Suppressor macrophage treated with lipopolysaccharide for 1 hour (primary cell): ENCODE data around the gene IPO8.
A peak's percentile ranks its signal among the peaks of the same experiment; 100 is the strongest.
"Not testable (repeated sequence)": the region's sequence is repeated elsewhere in the genome, so short reads cannot be mapped to it uniquely, and the experiment has no call there.

ENCODE experiments used
- DNase-seq, 3 donors: peaks; one replicate each; pipeline ENCODE4 v3.0.0-alpha.2; 2020 to 2022

The IPO8 gene

DNA sequence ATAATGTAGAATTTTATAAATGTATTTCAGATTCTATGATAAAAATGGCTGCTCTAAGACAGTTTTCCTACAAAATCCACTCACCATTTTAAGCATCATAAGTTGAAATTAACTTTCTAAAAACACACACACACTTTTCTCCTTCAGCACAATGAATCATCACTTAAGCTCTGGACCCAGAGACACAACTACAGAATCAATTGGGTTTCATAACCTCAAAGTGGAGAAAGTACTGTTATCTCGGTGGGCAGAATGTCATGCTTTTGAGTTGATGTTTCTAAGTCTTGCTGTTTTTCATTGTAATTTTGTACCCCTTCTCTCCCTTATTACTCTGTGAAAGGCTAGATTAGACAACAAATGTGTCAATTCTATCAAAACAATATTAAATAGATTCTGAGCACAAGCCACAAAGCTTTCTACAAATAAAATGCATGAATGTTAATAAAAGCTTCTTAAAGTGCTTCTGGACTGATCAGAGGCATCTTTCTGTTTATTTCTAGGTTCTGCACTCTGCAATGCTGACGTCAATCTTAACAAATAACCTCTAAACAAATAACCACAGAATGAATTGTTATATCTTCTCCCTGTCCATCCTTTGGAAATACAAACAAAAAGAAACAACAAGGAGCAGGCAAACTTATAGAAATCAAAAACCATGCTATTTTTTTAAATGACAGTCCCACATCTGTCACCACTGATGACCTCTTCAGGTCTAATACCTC is 8.2 kb downstream of the IPO8 start:
- no peak for DNase-seq

DNA sequence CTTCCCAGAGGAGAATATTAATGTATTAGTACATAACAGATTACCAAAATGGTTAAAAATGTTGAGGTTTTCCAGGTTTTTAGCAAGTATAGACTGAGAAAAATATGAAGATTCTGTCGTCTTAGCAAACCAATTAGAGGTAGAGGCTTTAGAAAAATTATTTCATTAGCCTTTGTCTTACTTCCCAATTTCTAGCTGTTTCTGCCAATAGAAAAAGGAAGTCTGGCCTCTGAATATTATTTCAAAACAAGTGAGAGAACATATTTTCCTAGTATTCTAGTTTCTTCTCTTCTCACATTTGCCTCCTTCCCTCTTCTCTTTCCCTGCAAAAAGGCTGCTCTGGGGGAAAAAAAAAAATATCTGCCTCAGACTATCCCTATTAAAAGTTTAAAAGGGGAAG is 16.4 kb downstream of the IPO8 start:
- DNase-seq: peak; percentile 3 to 52 (median 50)

DNA sequence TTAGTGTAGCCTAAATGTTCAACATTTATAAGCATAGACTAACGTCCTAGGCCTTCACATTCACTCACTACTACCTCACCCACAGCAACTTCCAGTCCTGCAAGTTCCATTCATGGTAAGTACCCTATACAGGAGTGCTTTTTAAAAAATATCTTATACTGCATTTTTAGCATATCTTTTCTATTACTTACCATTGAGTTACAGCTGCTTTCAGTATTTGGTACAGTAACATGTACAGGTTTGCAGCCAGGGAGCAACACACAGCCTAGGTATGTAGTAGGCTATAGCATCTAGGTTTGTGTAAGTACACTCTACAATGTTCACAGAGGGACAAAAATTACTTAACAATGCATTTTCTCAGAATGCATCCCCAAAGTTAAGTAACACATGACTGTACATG is 17.4 kb downstream of the IPO8 start:
- DNase-seq: no peak

DNA sequence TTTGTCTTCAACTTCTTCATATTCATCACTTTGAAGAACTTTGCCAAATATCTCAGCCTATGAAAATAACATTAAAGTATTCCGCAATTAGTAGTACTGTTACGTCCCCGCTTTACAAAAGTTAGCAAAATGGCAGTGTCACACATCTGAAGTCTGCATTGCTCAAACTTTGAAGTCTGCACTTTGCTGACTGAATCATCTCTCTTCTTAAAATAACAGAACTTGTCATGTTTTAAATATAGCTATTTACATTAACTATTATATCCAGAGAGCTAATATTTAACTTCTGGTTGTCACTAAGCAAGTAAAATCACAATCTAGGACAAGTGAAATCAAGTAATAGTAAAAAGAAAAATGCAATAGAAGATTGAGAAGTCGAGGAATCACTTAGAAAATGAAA is 34.5 kb downstream of the IPO8 start:
- DNase-seq: no peak

DNA sequence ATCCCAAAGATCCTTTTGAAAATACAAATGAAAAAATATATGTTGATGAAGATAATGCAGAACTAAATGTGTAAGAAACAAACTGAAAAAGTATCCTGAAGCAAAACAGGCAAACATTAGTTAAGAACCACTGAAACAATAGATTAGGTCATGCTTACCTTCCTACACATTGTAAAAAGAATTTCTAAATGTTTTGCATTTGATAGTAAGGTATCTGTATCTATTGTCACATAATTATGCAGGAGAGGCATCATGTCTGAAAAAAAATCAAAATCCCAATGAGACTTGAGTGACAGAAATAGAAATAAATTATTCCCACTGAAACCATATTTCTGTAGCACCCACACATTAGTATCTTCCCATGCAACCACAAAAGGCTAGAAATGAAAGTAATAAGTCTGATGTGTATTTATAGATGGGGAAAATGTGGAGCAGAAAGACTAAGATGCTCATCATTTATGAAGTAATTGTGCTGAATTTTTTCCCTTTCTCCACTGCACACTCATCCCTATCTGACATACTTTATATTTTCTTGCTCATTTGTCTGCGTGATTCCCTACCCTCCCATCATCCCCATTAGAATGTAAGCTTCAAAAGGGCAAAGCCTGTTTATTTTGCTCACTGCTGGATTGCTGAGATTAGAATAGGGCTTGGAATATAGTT is 43.5 kb downstream of the IPO8 start:
- DNase-seq: no peak

DNA sequence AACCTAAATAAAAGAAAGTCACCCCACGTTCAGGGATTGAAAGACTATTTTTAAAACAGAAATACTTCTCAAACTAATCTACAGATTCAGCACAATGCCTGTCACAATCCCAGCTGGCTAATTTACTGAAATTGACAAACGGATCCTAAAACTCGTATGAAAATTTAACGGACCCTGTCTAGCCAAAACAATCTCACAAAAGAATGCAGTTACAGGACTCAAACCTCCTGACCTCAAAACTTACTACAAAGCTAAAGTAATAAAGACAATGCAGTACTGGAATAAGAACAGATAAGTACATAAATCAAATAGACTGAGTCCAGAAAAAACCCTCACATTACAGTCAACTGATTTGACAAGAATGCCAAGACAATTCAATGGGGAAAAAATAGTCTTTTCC is 48.8 kb downstream of the IPO8 start:
- no peak for DNase-seq

DNA sequence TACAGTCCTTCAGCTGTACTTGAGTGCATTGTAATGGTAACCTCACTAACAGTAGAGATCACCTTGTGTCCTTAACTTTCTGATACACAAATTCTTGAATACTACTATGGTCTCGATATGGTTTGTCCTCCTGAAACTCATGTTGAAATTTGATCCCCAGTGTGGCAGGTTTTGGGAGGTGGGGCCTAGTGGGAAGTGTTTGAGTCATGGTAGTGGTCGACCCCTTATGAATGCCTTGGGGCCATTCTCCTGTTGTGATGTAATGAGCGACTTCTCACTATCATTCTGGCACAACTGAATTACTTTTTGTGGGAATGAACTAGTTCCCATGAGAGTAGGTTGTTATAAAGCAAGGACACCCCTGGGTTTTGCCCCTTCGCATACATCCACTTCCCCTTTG is 52.3 kb downstream of the IPO8 start:
- no peak for DNase-seq

DNA sequence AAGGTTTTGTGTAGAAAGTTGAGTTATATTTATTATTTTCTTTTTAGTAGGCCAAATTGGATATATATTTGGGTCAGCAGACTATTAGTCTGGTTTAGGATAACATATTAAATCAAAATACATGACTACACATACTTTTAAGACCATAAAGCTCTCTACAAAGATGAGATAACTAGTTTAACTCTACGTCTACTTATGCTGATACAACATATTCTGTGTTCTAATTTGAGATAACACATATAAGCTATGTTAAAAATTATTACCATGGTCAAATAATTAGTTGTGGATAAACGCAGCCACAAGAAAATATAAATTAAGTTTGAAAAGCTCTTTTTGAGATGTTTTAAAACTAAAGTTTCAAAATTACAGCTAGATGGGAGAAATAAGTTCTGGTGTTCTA is 55.3 kb downstream of the IPO8 start:
- no peak for DNase-seq

DNA sequence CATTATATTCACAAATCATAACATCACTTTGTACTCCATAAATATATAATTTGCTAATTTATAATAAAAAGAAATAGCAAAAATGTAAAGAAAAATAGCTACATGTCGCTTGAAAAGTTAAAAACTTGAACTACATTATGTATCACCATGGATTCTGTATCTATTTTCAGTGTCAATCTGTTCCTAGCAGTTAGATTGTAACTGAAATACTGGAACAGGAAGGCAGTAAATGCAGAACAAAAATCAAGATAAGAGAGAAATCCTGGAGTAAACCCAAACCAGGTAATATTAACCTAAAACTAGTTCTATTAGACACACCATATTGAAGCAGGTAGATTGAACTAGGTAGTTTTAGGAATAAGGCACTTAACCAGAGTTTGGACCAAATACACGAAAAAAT is 60.3 kb downstream of the IPO8 start:
- no peak for DNase-seq

DNA sequence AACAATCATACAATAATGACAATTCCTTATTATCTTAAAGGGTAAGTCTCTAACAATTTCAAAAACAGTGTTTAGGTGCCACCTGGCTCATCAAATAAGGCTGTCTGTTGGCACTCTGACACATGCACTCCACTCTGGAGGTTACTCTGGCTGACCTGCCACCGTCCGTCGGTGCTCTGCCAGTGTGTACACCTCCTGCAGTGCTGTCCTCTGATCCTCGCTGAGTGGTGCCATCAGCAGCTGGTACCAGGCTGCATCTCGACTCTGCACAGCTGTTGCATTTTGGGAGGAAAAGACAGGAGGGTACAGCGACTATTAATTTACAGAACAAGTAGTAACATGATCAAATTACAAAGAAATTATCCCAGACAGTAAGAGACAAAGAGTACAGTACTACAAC is 63.9 kb downstream of the IPO8 start:
- DNase-seq: no peak

DNA sequence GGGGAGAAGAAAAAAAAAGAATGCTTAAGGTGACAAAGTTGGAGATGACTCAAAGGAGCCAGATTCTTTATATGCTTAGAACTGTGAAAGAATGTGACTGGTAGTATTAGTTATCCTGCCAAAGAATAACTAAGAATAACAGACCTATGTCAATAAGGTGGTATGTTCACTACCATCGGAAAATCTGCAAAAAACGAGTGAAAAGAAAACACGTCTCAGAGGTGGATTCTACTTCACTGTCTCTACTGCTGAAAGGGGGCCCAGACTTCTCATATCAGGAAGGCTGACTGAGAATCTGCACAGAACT is 64.7 kb downstream of the IPO8 start:
- no peak for DNase-seq

DNA sequence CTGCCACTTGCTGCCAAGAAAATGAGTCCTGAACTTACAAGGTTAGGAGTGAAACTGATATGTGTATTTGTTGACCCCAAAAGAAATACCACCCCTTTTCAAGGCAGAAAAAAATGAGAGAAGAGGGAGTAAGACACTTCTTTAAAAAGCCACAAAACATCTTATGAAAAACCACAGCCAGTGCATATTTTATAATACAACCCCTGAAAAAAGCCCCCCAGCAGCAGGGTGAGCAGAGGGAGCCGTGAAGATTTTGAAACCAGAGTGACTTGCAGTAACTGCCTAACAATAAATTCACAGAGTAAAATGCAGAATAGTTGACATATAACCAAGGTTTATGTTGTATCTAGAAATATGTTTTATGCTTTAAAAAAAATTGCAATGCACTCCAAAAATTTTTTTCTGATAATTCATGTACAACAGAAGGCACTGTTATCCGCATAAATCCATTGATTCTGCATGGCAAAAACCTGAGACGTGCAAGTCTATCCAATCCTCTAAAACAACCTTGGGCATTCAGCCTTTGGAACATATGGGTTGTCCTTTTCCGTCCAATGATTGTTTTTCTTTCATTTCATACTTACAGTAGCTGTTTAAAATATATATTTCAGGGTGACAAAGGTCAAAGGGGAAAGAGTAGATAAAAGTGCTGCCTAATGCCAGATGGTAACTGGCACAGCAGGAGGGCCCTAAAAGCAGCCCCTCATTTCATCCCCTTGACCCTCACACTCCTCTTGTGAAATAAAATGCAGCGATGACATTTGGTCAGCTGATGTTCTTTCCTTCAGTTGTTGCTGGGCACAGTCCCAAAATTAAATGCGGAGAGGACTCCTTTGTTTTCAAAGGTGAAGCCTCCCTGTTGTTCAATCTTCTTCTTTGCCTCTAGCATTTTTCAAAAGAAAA is 65.3 kb downstream of the IPO8 start:
- DNase-seq: no peak

DNA sequence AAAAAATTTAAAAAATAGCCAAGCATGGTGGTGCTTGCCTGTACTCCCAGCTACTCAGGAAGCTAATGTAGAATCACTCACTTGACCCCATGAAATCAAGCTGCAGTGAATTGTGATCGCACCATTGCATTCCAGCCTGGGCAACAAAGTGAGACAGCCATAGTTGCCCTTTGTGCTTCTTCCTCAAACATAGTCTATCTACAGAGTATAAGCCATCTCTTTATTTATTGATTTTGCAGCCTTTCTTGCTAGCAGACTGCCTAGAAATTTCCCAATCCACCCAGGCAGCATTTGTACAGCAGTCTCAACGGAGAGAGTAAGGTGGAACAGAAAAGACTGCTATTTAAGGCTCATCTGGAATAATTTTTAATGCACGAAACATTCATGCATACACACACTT is 68.8 kb downstream of the IPO8 start:
- DNase-seq: no peak

DNA sequence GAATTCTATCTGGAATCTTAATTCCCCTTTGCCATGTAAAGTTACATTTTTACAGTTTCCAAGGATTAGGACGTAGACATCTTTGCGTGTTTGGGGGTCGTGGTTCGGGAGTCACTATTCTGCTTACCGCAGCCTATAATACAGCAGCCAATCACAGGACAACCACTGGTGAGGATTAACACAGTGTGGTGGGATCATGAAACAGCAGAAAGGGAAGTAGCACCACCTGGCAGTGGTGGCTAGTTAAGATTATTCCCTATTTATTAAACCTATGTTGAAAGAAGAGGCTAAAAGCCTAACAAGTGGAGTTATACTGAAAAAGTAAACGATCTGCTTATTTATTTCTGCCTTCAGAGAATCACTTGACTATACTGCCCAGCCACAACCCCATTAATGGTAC is 71.7 kb downstream of the IPO8 start:
- DNase-seq: no peak

DNA sequence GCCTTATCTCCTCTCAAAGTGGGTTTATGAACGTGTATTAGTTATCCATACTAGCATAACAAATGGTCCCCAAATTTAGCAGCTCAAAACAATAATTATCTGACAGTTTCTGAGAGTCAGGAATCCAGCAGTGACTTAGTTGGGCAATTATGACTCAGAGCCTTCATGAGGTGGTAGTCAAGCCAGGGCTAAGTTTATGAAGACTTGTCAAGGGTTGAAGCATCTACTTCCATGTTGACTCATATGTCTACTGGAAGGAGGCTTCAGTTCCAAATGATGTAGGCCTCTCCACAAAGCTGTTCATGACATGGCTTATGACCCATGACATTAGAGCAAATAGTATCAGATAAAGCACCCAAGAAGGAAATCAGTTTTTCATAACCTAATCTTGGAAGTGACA is 73.2 kb downstream of the IPO8 start:
- peak; percentile 2 to 18 (median 15) for DNase-seq

DNA sequence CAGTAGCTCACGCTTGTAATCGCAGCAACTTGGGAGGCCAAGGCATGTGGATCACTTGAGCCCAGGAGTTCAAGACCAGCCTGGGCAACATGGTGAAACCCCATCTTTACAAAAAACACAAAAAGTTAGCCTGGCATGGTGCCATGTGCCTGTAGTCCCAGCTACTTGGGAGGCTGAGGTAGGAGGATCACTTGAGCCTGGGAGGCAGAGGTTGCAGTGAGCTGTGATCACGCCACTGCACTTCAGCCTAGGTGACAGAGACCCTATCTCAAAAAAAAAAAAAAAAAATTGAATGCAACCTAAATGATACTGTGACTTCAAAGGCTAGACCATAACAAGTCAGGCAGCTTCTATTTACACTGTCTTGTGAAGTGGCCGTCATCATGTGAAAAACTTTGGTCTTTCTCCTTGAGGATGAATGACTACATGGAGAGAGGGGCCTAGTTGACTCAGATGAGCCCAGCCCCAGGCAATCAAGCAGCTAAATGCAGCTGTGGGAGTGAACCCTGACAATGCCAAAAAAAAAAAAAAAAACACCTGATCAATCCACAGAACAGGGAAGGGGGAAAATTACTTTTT is 73.9 kb downstream of the IPO8 start:
- not testable (repeated sequence) for DNase-seq

DNA sequence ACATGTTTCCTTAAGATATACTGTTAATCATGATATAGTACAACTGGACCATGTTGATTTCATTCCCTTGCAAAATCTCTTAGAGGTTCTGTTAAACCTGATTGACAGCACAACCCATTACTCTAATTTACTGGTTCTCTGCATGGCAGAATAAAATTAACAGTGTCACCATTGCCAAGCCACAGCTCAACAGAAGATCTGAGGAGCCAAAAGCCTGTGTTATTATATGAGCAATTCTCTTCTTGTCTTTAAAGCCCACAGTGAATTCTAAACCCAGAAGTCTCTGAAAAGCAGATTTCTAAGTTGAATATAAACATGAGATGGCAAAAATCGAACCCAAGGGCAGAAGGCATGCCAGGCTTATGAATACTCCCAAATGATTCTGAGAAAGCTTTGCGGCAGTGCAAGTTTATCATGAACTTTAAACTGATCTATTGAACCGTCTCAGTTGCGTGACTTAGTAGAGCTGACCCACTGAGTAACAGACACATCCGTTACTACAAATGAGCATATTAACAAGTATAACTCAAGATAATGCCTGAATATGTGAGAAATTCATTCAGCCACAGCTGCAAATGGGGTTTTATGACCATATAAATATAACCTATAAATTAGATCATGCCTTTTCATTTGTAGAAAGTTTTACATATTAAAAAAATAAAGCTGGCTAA is 78.2 kb downstream of the IPO8 start:
- DNase-seq: no peak

DNA sequence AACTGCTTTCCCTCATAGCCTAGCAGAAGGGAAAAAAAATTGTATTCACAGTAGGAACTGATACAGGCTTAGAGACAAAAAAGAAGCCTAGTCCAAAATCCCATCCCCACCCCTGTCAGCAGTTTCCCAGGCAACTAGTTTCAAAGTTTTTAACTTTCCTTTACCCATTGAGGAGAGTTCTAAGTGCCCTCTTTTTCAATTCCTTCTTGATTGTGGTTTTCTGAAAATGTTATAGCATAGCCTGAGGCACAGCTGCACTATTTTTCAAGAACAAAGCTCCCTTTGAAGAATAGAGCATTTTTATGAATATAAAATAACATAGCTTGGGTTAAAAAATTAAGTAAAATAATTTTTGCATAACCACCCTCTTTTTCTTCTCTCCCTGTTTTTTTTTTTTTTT is 81.6 kb downstream of the IPO8 start:
- DNase-seq: no peak

DNA sequence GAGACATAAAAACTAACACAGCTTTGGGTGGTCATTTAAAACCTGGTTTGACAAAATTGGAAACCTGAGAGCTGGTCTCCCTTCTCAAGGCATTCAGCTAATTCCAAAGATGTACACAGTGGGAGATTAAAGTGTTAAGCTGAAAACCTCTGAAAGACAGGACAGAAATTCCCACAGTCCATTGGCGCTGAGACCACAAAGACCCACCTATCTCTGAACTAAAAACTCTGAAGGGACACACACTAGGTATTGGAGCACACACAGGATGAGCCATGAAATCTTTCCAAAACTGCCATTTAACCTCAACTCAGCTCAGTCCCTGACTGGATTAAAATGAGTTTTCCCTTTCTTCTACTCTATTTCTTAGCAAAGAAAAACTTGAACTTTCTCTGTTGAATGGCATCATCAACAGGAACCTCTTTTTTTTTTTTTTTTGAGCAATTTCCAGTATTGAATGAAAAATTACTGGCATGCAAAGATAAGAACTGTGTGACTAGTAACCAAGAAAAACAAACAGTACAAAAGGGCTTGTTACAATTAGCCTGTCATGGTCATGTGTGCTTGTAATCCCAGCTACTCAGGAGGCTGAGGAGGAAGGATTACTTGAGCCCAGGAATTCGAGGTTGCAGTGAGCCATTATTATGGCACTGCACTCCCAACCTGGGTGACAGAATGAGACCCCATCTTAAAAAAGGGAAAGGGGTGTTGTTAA is 82.4 kb downstream of the IPO8 start:
- DNase-seq: no peak

DNA sequence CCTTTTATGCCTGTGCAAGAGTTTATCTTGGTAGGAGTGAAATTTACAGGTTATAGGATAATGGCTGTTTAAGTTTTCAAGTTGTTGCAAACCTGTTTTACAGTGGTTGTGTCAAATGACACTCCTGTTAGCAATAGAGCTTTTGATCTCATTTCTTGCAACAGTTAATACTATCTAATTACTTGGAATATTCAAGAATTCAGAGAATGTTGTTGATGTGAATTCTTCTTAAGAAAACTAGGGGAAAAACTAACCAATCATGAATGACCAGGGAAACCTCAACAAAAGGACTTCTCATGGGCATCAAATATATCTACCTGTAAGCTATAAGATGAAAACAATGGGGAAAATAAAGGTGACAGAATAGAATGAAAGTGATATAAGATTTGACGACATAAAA is 85.0 kb downstream of the IPO8 start:
- no peak for DNase-seq

DNA sequence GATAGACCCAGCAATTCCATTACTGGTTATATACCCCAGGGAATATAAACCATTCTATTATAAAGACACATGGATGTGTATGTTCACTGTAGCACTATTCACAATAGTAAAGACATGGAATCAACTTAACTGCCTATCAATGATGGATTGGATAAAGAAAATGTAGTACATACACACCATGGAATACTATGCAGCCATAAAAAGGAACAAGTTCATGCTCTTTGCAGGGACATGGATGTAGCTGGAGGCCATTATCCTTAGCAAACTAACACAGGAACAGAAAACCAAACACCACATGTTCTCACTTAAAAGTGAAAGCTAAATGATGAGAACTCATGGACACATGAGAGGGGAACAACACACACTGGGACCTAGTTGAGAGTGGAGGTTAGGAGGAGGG is 85.8 kb downstream of the IPO8 start:
- not testable (repeated sequence) for DNase-seq

DNA sequence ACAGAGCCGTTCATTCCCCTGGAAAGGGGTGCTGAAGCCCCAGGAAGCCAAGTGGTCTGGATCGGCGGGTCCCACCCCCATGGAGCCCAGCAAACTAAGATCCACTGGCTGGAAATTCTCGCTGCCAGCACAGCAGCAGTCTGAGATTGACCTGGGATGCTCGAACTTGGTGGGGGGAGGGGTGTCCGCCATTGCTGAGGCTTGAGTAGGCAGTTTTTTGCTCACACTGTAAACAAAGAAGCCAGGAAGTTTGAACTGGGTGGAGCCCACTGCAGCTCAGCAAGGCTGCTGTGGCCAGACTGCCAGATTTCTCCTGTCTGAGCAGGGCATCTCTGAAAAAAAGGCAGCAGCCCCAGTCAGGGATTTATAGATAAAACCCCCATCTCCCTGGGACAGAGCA is 91.4 kb downstream of the IPO8 start:
- not testable (repeated sequence) for DNase-seq
